DND-41 (cell line): ENCODE results near the gene CCPG1.

ENCODE experiments used
- CTCF ChIP-seq: IDR thresholded peaks from 2 replicates; pipeline ENCODE4 v1.5.1; 2012; ENCODE audit warnings: borderline replicate concordance, low read length, moderate library complexity, mild to moderate bottlenecking; ENCODE audit not compliant: poor library complexity, severe bottlenecking; ENCODE audit errors: extremely low read depth
- EZH2 ChIP-seq: IDR thresholded peaks from 3 replicates; pipeline ENCODE4 v1.6.1; 2012; ENCODE audit warnings: borderline replicate concordance, low read depth, mild to moderate bottlenecking, moderate library complexity, low read length, inconsistent platforms; ENCODE audit not compliant: severe bottlenecking

GRCh38 chr15:55318588-55319494 is 89.3 kb downstream of the CCPG1 start, which contains the start of the genes PIGB and PIGBOS1:
- TF ChIP-seq CTCF = no peak
- TF ChIP-seq EZH2 = no peak
